ENCODE results near the gene RNF213.

RNF213 gene

DNA sequence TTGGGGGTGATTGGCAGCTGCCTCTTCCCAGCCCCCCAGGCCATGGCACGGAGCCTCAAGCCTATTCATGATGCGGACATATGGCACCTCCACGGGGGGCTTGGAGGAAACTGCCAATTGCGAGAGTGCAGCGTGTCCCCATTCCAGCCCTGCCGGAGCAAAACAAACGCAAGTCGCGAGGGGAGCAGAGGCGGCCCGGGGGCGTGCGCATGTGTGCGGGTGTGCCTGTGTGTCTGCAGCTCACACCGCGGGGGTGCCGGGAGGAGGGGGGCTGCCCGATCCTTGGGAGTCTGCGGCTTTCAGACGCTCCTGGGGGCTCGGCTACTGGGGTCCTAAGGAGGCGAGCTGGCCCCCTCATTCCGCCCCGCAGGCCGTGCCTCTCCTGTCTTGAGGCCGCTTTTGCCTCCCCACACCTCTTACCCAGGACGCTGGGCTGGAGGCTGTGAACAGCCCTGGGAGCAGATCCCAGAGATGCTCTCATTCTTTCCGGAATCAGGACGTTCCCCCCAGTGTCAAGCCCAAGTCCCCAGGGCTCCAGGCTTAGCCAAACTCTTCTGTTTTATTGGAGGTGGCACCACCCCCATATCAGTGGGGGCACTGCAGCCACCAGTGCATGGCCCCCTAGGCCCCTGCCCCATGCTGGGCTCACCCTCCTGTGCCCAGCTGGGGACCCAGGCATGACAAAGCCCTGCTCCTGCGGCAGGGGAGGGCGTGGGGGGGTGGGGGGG, 183.4 kb downstream of the RNF213 start:
- H3K4me3 ChIP-seq (ENCODE audit: low read depth, low read length) = no peak overlapping the region
- TF ChIP-seq, protein P1, sequence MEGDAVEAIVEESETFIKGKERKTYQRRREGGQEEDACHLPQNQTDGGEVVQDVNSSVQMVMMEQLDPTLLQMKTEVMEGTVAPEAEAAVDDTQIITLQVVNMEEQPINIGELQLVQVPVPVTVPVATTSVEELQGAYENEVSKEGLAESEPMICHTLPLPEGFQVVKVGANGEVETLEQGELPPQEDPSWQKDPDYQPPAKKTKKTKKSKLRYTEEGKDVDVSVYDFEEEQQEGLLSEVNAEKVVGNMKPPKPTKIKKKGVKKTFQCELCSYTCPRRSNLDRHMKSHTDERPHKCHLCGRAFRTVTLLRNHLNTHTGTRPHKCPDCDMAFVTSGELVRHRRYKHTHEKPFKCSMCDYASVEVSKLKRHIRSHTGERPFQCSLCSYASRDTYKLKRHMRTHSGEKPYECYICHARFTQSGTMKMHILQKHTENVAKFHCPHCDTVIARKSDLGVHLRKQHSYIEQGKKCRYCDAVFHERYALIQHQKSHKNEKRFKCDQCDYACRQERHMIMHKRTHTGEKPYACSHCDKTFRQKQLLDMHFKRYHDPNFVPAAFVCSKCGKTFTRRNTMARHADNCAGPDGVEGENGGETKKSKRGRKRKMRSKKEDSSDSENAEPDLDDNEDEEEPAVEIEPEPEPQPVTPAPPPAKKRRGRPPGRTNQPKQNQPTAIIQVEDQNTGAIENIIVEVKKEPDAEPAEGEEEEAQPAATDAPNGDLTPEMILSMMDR (IDR thresholded peaks at IDR 0.05; ENCODE audit: insufficient read depth, low read depth, low read length, missing control alignments) = no peak
- no peak for DNase-seq (ENCODE audit: low read depth)

GRCh38 chr17:80444644-80444979, 184.0 kb downstream of the RNF213 start:
- DNase-seq (ENCODE audit: low read depth) = no peak
- TF ChIP-seq, protein P1 (IDR thresholded peaks at IDR 0.05; ENCODE audit: insufficient read depth, low read depth, low read length, missing control alignments) = no peak
- H3K4me3 ChIP-seq (ENCODE audit: low read depth, low read length) = no peak overlapping the region

- no peak overlapping the region for H3K4me3 ChIP-seq (ENCODE audit: low read depth, low read length)
- TF ChIP-seq, protein P1 (IDR thresholded peaks at IDR 0.05; ENCODE audit: insufficient read depth, low read depth, low read length, missing control alignments) = no peak
- no peak for DNase-seq (ENCODE audit: low read depth)
These were observed 184.5 kb downstream of the RNF213 start for GRCh38 chr17:80445007-80445725.

- no peak overlapping the region for H3K4me3 ChIP-seq (ENCODE audit: low read depth, low read length)
- DNase-seq (ENCODE audit: low read depth) = no peak
- TF ChIP-seq, protein P1 (IDR thresholded peaks at IDR 0.05; ENCODE audit: insufficient read depth, low read depth, low read length, missing control alignments) = no peak
These were observed 185.1 kb downstream of the RNF213 start for GRCh38 chr17:80445726-80446110.

- no peak for DNase-seq (ENCODE audit: low read depth)
- TF ChIP-seq, protein P1 (IDR thresholded peaks at IDR 0.05; ENCODE audit: insufficient read depth, low read depth, low read length, missing control alignments) = no peak
- no peak overlapping the region for H3K4me3 ChIP-seq (ENCODE audit: low read depth, low read length)
These were observed 186.2 kb downstream of the RNF213 start for GRCh38 chr17:80446645-80447405.

GRCh38 chr17:80447790-80448189, 187.1 kb downstream of the RNF213 start:
- H3K4me3 ChIP-seq (ENCODE audit: low read depth, low read length) = no peak overlapping the region
- no peak for DNase-seq (ENCODE audit: low read depth)
- TF ChIP-seq, protein P1 (IDR thresholded peaks at IDR 0.05; ENCODE audit: insufficient read depth, low read depth, low read length, missing control alignments) = no peak

Measured in GM12865 (cell line).